Hematopoietic multipotent progenitor cell treated with erythropoietin and hydrocortisone succinate and interleukin-3 and kit ligand, for 8 days (in vitro differentiated cells): Measurements from ENCODE around the gene MGME1.
A peak's percentile ranks its signal among the peaks of the same experiment; 100 is the strongest.

Experiments
- DNase-seq: peaks from one replicate; pipeline ENCODE4 v3.0.0-alpha.2; 2015

MGME1 gene

GRCh38 chr20:17968366-17969277 lies at the start of gene MGME1, which contains the start of gene SNX5:
Gene MGME1 (plus strand): TSS chr20:17969018. CDS start chr20:17969860, 842 bp downstream.
Gene SNX5 (minus strand): TSS chr20:17968794. CDS start chr20:17968425, 369 bp downstream.
- DNase-seq = peak; percentile 99

GRCh38 chr20:17919149-17919548 lies 49.7 kb upstream of the MGME1 start:
- DNase-seq = no peak

- DNase-seq = no peak
Measured at GRCh38 chr20:17921774-17922173, 47.0 kb upstream of the MGME1 start.

GRCh38 chr20:17925141-17925939 lies 43.5 kb upstream of the MGME1 start:
- DNase-seq = peak; percentile 72

GRCh38 chr20:17925940-17926300 lies 42.9 kb upstream of the MGME1 start:
- DNase-seq = no peak

- no peak for DNase-seq
Measured at GRCh38 chr20:17928211-17928611, 40.6 kb upstream of the MGME1 start.

GRCh38 chr20:17928633-17929311 lies 40.0 kb upstream of the MGME1 start:
- DNase-seq = no peak

- DNase-seq = no peak
Measured at GRCh38 chr20:17931513-17931912, 37.3 kb upstream of the MGME1 start.

- no peak for DNase-seq
Measured at GRCh38 chr20:17932396-17932795, 36.4 kb upstream of the MGME1 start.

GRCh38 chr20:17933121-17933520 lies 35.7 kb upstream of the MGME1 start:
- no peak for DNase-seq

- DNase-seq = no peak
Measured at GRCh38 chr20:17933711-17934110, 35.1 kb upstream of the MGME1 start.

GRCh38 chr20:17934141-17934862 lies 34.5 kb upstream of the MGME1 start:
- DNase-seq = no peak

GRCh38 chr20:17935186-17935585 lies 33.6 kb upstream of the MGME1 start:
- DNase-seq = no peak

- peak; percentile 41 for DNase-seq
Measured at GRCh38 chr20:17935761-17936160, 33.1 kb upstream of the MGME1 start.

- DNase-seq = no peak
Measured at GRCh38 chr20:17936286-17936760, 32.5 kb upstream of the MGME1 start.

- no peak for DNase-seq
Measured at GRCh38 chr20:17936761-17937732, 31.8 kb upstream of the MGME1 start.

- peak; percentile 74 for DNase-seq
Measured at GRCh38 chr20:17938871-17939619, 29.8 kb upstream of the MGME1 start.

- DNase-seq = peak; percentile 42
Measured at GRCh38 chr20:17939622-17940223, 29.1 kb upstream of the MGME1 start.

GRCh38 chr20:17940224-17940971 lies 28.4 kb upstream of the MGME1 start:
- DNase-seq = peak; percentile 46
